Neural cell (in vitro differentiated cells): ENCODE results near the gene BMPR1B. TPM values are rescaled to one million over a fixed set of nuclear protein-coding genes. Genes with fewer than 3 reads are reported as not detected.

Source experiments
- H2AFZ ChIP-seq: fragments of 200-600, 300-800 bp; sonication (generic), shearing (Covaris generic); 2 replicates; pipeline ENCODE4 v1.6.0; 2014; ENCODE audit warnings: low read depth, mild to moderate bottlenecking, antibody characterized with exemption, low read length, moderate library complexity
- H3F3A ChIP-seq: fragments of 200-600 bp; shearing (Covaris generic); 2 replicates; pipeline ENCODE4 v1.6.1; 2016; ENCODE audit warnings: mild to moderate bottlenecking, moderate library complexity, mixed read lengths, antibody characterized with exemption, low read length; ENCODE audit not compliant: insufficient read depth, poor library complexity, severe bottlenecking
- H3K27ac ChIP-seq: fragments of 200-600, 300-800 bp; sonication (generic), shearing (Covaris generic); 2 replicates; pipeline ENCODE4 v1.5.1; 2014; ENCODE audit warnings: mild to moderate bottlenecking, low read length, moderate library complexity
- H3K27me3 ChIP-seq: fragments of 300-800, 200-600 bp; sonication (generic), shearing (Covaris generic); 2 replicates; pipeline ENCODE4 v1.6.0; 2014; ENCODE audit warnings: mild to moderate bottlenecking, low read depth, low read length, moderate library complexity; ENCODE audit not compliant: insufficient read depth
- H3K36me3 ChIP-seq: fragments of 300-800, 200-600 bp; sonication (generic), shearing (Covaris generic); 2 replicates; pipeline ENCODE4 v1.5.1; 2014; ENCODE audit warnings: mild to moderate bottlenecking, antibody characterized with exemption, low read length, moderate library complexity; ENCODE audit not compliant: insufficient read depth
- H3K4me2 ChIP-seq: fragments of 300-800, 200-600 bp; sonication (generic), shearing (Covaris generic); 2 replicates; pipeline ENCODE4 v1.6.0; 2014; ENCODE audit warnings: mild to moderate bottlenecking, low read length
- H3K4me3 ChIP-seq: fragments of 300-800, 200-600 bp; sonication (generic), shearing (Covaris generic); 2 replicates; pipeline ENCODE4 v1.5.1; 2014; ENCODE audit warnings: mild to moderate bottlenecking, low read length, moderate library complexity
- H3K79me2 ChIP-seq: fragments of 200-600 bp; shearing (Covaris generic); replicated peaks from 2 replicates; pipeline ENCODE4 v1.6.0; 2014; ENCODE audit warnings: mild to moderate bottlenecking, low read length, moderate library complexity; ENCODE audit not compliant: insufficient read depth
- H3K9ac ChIP-seq: fragments of 300-800, 200-600 bp; sonication (generic), shearing (Covaris generic); 2 replicates; pipeline ENCODE4 v1.6.1; 2016; ENCODE audit warnings: mild to moderate bottlenecking, low read length, mixed read lengths
- H3K9me2 ChIP-seq: fragments of 200-600 bp; shearing (Covaris generic); 2 replicates; pipeline ENCODE4 v1.6.1; 2016; ENCODE audit warnings: mild to moderate bottlenecking, low read length, mixed read lengths; ENCODE audit not compliant: insufficient read depth
- H3K9me3 ChIP-seq: fragments of 200-600, 300-800 bp; sonication (generic), shearing (Covaris generic); 2 replicates; pipeline ENCODE4 v1.6.1; 2016; ENCODE audit warnings: mild to moderate bottlenecking, mixed run types, low read length, moderate library complexity, mixed read lengths
- H4K20me1 ChIP-seq: fragments of 200-600 bp; shearing (Covaris generic); 2 replicates; pipeline ENCODE4 v1.6.1; 2016; ENCODE audit warnings: mild to moderate bottlenecking, mixed run types; ENCODE audit not compliant: insufficient read depth
- CTCF ChIP-seq: fragments of 450-650 bp; IDR thresholded peaks from 2 replicates; pipeline ENCODE4 v1.5.1; 2014; ENCODE audit warnings: antibody characterized with exemption, mild to moderate bottlenecking, moderate library complexity; ENCODE audit not compliant: poor library complexity, severe bottlenecking
- EP300 ChIP-seq: fragments of 450-650 bp; conservative IDR thresholded peaks from 2 replicates; pipeline ENCODE4 v1.6.1; 2014; ENCODE audit warnings: antibody characterized with exemption, mild to moderate bottlenecking, moderate library complexity; ENCODE audit not compliant: poor library complexity, severe bottlenecking
- EZH2 ChIP-seq: fragments of 200-600, 300-800 bp; shearing (Covaris generic), sonication (generic); IDR thresholded peaks from 2 replicates; pipeline ENCODE4 v1.6.1; 2014; ENCODE audit warnings: antibody characterized with exemption, low read length, borderline replicate concordance, mild to moderate bottlenecking; ENCODE audit not compliant: insufficient read depth, poor library complexity, severe bottlenecking
- MXI1 ChIP-seq: fragments of 450-650 bp; conservative IDR thresholded peaks from 2 replicates; pipeline ENCODE4 v1.6.1; 2014; ENCODE audit warnings: antibody characterized with exemption, mild to moderate bottlenecking; ENCODE audit not compliant: poor library complexity, severe bottlenecking
- POLR2AphosphoS5 ChIP-seq: IDR thresholded peaks from 2 replicates; pipeline ENCODE4 v1.6.1; 2012
- RAD21 ChIP-seq: fragments of 450-650 bp; conservative IDR thresholded peaks from 2 replicates; pipeline ENCODE4 v1.6.1; 2014; ENCODE audit warnings: antibody characterized with exemption, mild to moderate bottlenecking, moderate library complexity
- REST ChIP-seq: IDR thresholded peaks from 2 replicates; pipeline ENCODE4 v1.6.1; 2012; ENCODE audit warnings: borderline replicate concordance
- SMC3 ChIP-seq: fragments of 450-650 bp; conservative IDR thresholded peaks from 2 replicates; pipeline ENCODE4 v1.6.1; 2014; ENCODE audit warnings: antibody characterized with exemption, mild to moderate bottlenecking, moderate library complexity; ENCODE audit not compliant: poor library complexity
- TAF1 ChIP-seq: IDR thresholded peaks from 2 replicates; pipeline ENCODE4 v1.6.1; 2012; ENCODE audit warnings: low read depth
- polyA plus RNA-seq: library from polyadenylated mRNA; depleted of rRNA; stranded (reverse); fragments of >200 nt; gene quantifications from 2 replicates; pipeline ENCODE4 v1.2.3, GENCODE V29; 2014

BMPR1B gene
- polyA plus RNA-seq, 1 donor from 2014 or later: 1.6 TPM

GRCh38 chr4:95156452-95156765, 398.7 kb downstream of the BMPR1B start:
- TF ChIP-seq EP300 (no peak), CTCF (peak; percentile 7), EZH2 (no peak), RAD21 (peak; percentile 6)
- no peak overlapping the region for H3K27ac ChIP-seq
- H3K4me3 ChIP-seq: no peak overlapping the region
- H4K20me1 ChIP-seq: no peaks in the 10 kb centered on the region
- no peaks in the 10 kb centered on the region for H3K27me3 ChIP-seq
- no peak overlapping the region for H3K4me2 ChIP-seq
- no peaks in the 10 kb centered on the region for H3K79me2 ChIP-seq
- H3K9ac ChIP-seq: no peak overlapping the region
- H3K9me2 ChIP-seq: no peaks in the 10 kb centered on the region
- H3K9me3 ChIP-seq: no peaks in the 10 kb centered on the region
- H3F3A ChIP-seq: no peaks in the 10 kb centered on the region
- H2AFZ ChIP-seq: no peak overlapping the region
- no peaks in the 10 kb centered on the region for H3K36me3 ChIP-seq

- Histone ChIP-seq H3K9me3 (no peaks in the 10 kb centered on the region), H3K9ac (no peak overlapping the region), H3K9me2 (no peaks in the 10 kb centered on the region), H3K27me3 (no peaks in the 10 kb centered on the region), H3K4me2 (no peak overlapping the region), H2AFZ (no peak overlapping the region), H3K4me3 (no peak overlapping the region), H3K36me3 (no peaks in the 10 kb centered on the region), H3K79me2 (no peaks in the 10 kb centered on the region), H3F3A (no peaks in the 10 kb centered on the region), H4K20me1 (no peaks in the 10 kb centered on the region), H3K27ac (no peak overlapping the region)
- no peak for TF ChIP-seq POLR2AphosphoS5
- no peak for TF ChIP-seq TAF1
- TF ChIP-seq REST: no peak
- no peak for TF ChIP-seq RAD21
- TF ChIP-seq MXI1: no peak
- no peak for TF ChIP-seq EP300
- TF ChIP-seq EZH2: no peak
- TF ChIP-seq SMC3: no peak
Measured at GRCh38 chr4:95157596-95157995, 399.8 kb downstream of the BMPR1B start.

- Histone ChIP-seq H3K27ac (no peak overlapping the region), H3K27me3 (no peaks in the 10 kb centered on the region), H3F3A (no peaks in the 10 kb centered on the region), H2AFZ (no peak overlapping the region), H3K4me2 (no peak overlapping the region), H4K20me1 (no peaks in the 10 kb centered on the region), H3K4me3 (no peak overlapping the region), H3K9me2 (no peaks in the 10 kb centered on the region), H3K9me3 (no peaks in the 10 kb centered on the region), H3K79me2 (no peaks in the 10 kb centered on the region), H3K36me3 (no peaks in the 10 kb centered on the region), H3K9ac (no peak overlapping the region)
- TF ChIP-seq CTCF (no peak), EP300 (no peak), EZH2 (no peak), TAF1 (no peak), MXI1 (no peak), SMC3 (no peak), RAD21 (no peak)
Measured at GRCh38 chr4:95158045-95158444, 400.3 kb downstream of the BMPR1B start.
